Common myeloid progenitor, CD34-positive (primary cell): ENCODE measurements around the gene FBXW10. TPM values are rescaled to one million over a fixed set of nuclear protein-coding genes. Genes with fewer than 3 reads are reported as not detected.
"Not testable (repeated sequence)": the region's sequence is repeated elsewhere in the genome, so short reads cannot be mapped to it uniquely, and the experiment has no call there.

Experiments used
- CTCF ChIA-PET: fragments of 350-600 bp; sonication (Branson Sonifier 250); formaldehyde crosslinking; loops from one replicate; lab custom pipeline; 2021; ENCODE audit warnings: antibody characterized with exemption; lab: Charles Lee
- POLR2A ChIA-PET: fragments of 350-600 bp; sonication (Branson Sonifier 250); formaldehyde crosslinking; loops from one replicate; lab custom pipeline; 2021; ENCODE audit warnings: antibody characterized with exemption; lab: Charles Lee
- DNase-seq, 3 donors: peaks; one replicate each; pipeline versions ENCODE4 v3.0.0 to v3.0.0-alpha.2; 2013
- H3K27ac ChIP-seq, 2 experiments: 1 replicate in 1 of 2; 2 replicates in 1 of 2; pipeline ENCODE4 v1.7.0; 2013; ENCODE audit warnings: inconsistent platforms in 2 of 2, low read length in 2 of 2, mild to moderate bottlenecking in 2 of 2, low read depth in 1 of 2, moderate library complexity in 1 of 2; ENCODE audit not compliant: severe bottlenecking in 2 of 2, insufficient read depth in 1 of 2, poor library complexity in 1 of 2
- H3K27me3 ChIP-seq, 5 experiments: replicated peaks in 2 of 5; 1 replicate in 3 of 5; 2 replicates in 2 of 5; pipeline versions ENCODE4 v1.6.1 to v1.7.0; 2013; ENCODE audit warnings: low read length in 4 of 5, mild to moderate bottlenecking in 2 of 5, moderate library complexity in 2 of 5, inconsistent platforms in 1 of 5; ENCODE audit not compliant: insufficient read depth in 5 of 5, control insufficient read depth in 4 of 5
- H3K36me3 ChIP-seq, 4 experiments: 1 replicate in 2 of 4; 2 replicates in 2 of 4; pipeline versions ENCODE4 v1.6.1 to v1.7.0; 2013; ENCODE audit warnings: low read length in 3 of 4, control low read depth in 1 of 4, mild to moderate bottlenecking in 1 of 4; ENCODE audit not compliant: control insufficient read depth in 4 of 4, insufficient read depth in 4 of 4
- H3K4me1 ChIP-seq, 4 experiments: 1 replicate in 3 of 4; 2 replicates in 1 of 4; pipeline versions ENCODE4 v1.6.1 to v1.7.1; 2013; ENCODE audit warnings: low read length in 3 of 4, mild to moderate bottlenecking in 3 of 4, control low read depth in 1 of 4, inconsistent platforms in 1 of 4, moderate library complexity in 1 of 4; ENCODE audit not compliant: control insufficient read depth in 4 of 4, insufficient read depth in 4 of 4; ENCODE audit errors: control extremely low read depth in 1 of 4
- H3K4me3 ChIP-seq, 7 experiments: 1 replicate in 4 of 7; 2 replicates in 3 of 7; pipeline versions ENCODE4 v1.5.1 to v1.7.0; 2013; ENCODE audit warnings: mild to moderate bottlenecking in 7 of 7, low read length in 6 of 7, moderate library complexity in 6 of 7, inconsistent platforms in 2 of 7, low read depth in 2 of 7, control low read depth in 1 of 7; ENCODE audit not compliant: insufficient read depth in 4 of 7, control insufficient read depth in 1 of 7; ENCODE audit errors: extremely low read depth in 1 of 7
- H3K9me3 ChIP-seq, 5 experiments: 1 replicate in 4 of 5; 2 replicates in 1 of 5; pipeline versions ENCODE4 v1.6.1 to v1.7.1; 2013; ENCODE audit warnings: low read length in 4 of 5, mild to moderate bottlenecking in 2 of 5, inconsistent platforms in 1 of 5, low read depth in 1 of 5, moderate library complexity in 1 of 5; ENCODE audit not compliant: control insufficient read depth in 4 of 5, insufficient read depth in 2 of 5; ENCODE audit errors: control extremely low read depth in 1 of 5
- WGBS: methylation state at CpG from one replicate; pipeline ENCODE4 v1.1.5; 2013; ENCODE audit not compliant: insufficient coverage; 5-methylcytosine and 5-hydroxymethylcytosine counted together
- polyA plus RNA-seq: library from polyadenylated mRNA; unstranded; fragments of 120-200 nt; gene quantifications from one replicate; pipeline ENCODE4 v1.2.1, GENCODE V29; 2013

FBXW10 gene, protein sequence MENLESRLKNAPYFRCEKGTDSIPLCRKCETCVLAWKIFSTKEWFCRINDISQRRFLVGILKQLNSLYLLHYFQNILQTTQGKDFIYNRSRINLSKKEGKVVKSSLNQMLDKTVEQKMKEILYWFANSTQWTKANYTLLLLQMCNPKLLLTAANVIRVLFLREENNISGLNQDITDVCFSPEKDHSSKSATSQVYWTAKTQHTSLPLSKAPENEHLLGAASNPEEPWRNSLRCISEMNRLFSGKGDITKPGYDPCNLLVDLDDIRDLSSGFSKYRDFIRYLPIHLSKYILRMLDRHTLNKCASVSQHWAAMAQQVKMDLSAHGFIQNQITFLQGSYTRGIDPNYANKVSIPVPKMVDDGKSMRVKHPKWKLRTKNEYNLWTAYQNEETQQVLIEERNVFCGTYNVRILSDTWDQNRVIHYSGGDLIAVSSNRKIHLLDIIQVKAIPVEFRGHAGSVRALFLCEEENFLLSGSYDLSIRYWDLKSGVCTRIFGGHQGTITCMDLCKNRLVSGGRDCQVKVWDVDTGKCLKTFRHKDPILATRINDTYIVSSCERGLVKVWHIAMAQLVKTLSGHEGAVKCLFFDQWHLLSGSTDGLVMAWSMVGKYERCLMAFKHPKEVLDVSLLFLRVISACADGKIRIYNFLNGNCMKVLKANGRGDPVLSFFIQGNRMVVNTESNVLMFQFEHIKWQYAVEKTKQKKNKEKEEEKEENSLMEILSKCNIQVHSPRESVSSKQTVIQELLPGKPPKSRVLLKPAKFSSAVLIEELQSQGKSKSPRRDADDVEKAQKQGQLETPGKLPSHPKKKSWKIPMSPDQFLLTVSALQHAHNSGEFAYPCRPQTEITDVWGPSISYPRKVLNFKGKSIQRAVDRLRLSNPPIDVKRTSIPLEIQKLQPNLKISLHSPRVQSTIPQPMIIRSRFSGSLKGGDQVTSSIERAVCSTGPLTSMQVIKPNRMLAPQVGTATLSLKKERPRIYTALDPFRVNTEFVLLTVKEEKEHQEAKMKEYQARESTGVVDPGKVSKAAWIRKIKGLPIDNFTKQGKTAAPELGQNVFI
- polyA plus RNA-seq = 0.04 TPM

DNA sequence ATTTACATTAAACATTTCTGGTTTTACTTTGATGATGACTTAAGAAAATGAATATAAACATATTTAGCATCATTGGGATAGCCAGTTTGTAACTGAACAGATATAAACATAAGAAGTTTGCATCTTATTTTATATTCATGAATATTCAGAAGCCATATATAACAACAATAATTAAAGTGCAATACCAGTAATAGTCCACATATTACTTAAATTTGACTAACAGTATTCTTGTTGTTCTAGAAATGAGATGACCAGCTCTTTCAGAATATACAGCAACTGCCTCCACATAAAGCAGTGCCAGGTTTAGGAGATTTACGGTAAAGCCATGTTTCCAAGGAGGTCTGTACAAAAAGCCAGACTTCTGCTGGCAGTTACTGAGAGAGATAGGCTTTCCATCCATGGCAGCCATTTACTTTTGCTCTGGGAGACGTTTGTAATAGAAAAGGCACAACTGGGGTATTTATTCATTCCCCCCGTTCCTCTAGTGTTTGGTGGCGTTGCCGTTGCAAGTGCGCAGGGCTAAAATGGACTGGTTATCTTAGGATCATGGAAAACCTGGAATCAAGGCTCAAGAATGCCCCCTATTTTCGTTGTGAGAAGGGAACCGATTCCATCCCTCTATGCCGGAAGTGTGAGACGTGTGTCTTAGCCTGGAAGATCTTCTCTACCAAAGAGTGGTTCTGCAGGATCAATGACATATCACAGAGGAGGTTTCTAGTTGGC, at the start of gene FBXW10:
FBXW10 (plus strand) TSS at position 356 of the 723 bp plus-strand sequence; CDS start at position 547, 191 bp downstream.
- DNase-seq, CTCF ChIA-PET, H3K36me3 ChIP-seq, H3K4me3 ChIP-seq, H3K27me3 ChIP-seq, H3K27ac ChIP-seq, POLR2A ChIA-PET, H3K9me3 ChIP-seq, H3K4me1 ChIP-seq: not testable (repeated sequence)
- WGBS = no CpG with 5 or more reads among the region's 10 CpGs

DNA sequence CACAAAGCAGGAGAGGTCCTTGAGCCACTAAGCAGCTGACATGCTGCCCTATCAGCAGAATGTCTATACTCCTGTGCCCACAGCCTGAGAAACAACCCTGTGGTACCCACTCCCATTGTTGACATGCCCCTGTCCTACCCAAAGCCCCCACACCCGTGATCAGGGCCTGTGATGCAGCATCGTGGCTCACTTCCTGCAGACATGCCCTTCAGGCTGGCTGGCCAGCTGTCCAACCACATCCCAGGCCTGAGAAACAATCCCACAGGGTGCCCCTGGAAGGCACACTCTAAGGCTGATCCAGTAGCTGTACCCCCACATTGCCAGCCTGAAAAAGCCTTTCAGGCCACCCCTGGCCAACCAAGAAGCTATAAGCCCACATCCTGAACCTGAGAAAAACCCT, 48.7 kb upstream of the FBXW10 start:
- H3K27ac ChIP-seq, H3K36me3 ChIP-seq, H3K9me3 ChIP-seq, POLR2A ChIA-PET, CTCF ChIA-PET, H3K4me3 ChIP-seq, DNase-seq, H3K27me3 ChIP-seq: not testable (repeated sequence)
- no CpG with 5 or more reads among the region's 2 CpGs for WGBS
- peaks cover 0 to 11% (median 6%) of the 10 kb centered on the region in 4 experiments for H3K4me1 ChIP-seq

DNA sequence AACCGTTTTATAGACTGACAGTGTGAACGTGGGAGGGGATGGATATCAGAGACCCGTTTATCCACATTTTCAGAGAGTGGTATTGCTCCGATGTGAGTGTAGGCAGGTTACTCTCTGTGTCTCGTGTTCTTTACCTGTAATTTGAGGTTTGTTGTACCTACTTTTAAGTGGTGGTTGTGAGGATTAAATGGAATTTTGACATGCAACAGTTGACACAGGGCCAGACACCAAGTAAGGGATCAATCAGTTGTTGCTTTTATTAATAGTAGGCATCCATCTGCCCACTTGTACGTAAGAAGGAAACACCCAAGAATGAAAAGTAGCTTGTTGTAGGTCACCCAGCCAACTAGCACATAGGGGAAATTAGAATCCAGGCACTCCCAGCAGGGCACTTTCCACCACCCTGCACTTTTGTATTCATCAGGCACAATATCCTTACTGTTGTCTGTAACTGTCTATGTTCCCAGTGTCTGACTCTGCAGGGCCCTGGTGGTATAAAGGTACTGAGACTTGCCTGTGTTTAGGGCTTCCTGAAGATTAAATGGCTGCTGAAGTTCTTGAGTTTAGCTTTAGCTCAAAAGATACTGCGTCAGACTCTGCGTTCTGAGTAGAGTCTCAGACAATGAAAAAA, 45.3 kb upstream of the FBXW10 start:
- peak overlapping the region; percentile 62 to 86 (median 71) for H3K4me3 ChIP-seq
- peaks cover 0 to 11% (median 6%) of the 10 kb centered on the region in 4 experiments for H3K4me1 ChIP-seq
- H3K36me3 ChIP-seq, H3K27me3 ChIP-seq, POLR2A ChIA-PET, CTCF ChIA-PET, H3K9me3 ChIP-seq, H3K27ac ChIP-seq, DNase-seq: not testable (repeated sequence)
- WGBS = 46% methylated on average over 5 of the region's 8 CpGs

DNA sequence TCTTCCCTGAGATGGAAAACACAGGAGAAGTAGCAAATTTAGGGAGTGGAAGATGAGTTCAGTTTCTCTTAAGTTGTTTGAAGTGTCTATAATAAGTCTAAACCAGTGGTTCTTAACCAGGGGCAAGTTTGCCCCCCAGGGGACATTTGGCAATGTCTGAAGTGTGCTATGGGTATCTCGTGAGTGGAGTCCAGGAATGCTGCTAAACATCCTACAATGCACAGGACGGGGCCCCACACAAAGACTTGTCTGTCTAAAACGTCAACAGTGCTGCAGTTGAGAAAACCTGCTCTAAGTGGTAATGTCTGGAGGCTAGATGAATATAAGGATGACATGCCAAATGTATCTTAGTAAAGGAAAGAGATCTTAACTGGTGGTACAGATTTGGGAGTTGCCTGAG, 37.9 kb upstream of the FBXW10 start:
- H3K4me3 ChIP-seq, H3K9me3 ChIP-seq, H3K27me3 ChIP-seq, H3K36me3 ChIP-seq, H3K4me1 ChIP-seq, H3K27ac ChIP-seq, DNase-seq, CTCF ChIA-PET, POLR2A ChIA-PET: not testable (repeated sequence)
- WGBS = 100% methylated on average over 3 of the region's 3 CpGs

DNA sequence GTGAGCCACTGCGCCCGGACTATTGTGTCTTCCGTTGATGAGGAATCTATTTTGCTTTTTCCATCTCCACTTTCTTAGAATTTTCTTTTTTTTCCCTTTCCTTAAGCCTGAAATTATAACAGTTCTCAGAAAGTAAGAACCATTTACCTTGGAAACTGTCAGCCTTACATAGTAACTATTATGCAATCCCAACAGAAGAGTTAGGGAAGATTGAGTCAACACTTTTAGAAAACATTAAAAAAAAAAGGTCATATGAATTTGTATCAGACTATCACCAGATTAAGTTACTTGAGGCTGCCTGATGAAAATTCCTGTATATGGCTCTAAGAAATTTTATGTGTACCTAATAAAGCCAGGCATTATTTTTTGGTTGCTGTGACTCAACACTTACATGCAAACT, 35.6 kb upstream of the FBXW10 start:
- WGBS = 100% methylated on average over 3 of the region's 3 CpGs
- CTCF ChIA-PET, DNase-seq, H3K4me3 ChIP-seq, POLR2A ChIA-PET, H3K27me3 ChIP-seq, H3K4me1 ChIP-seq, H3K27ac ChIP-seq, H3K9me3 ChIP-seq, H3K36me3 ChIP-seq: not testable (repeated sequence)

DNA sequence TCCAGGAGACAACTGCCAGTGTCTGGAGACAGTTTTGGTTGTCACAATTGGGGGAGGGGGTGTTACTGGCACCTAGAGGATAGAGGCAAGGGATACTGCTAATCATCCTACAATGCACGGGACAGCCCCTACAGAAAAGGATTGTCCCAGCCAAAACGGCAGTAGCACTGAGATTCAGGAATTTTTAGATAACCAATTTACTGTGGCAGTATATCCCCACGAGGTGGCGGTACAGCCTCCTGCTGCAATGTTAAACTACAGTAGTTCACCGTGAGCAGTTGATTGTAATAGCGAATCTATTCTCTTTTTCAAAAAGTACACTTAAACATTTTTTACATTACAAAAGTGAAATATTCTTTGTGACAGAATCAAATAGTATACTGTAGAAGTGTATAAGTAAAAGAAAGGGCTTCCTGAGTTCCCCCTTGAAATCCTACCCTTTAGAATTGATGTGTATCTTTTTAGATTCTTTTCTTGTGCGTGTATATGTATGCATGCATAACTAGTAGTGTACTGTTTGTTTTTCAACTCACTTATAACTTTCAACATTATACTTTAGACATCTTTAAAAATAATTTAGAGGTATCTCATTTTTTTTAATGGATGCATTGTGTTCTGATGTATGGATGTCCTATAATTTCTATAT, 31.4 kb upstream of the FBXW10 start:
- H3K36me3 ChIP-seq, H3K4me1 ChIP-seq, H3K9me3 ChIP-seq, H3K4me3 ChIP-seq, POLR2A ChIA-PET, H3K27ac ChIP-seq, CTCF ChIA-PET, H3K27me3 ChIP-seq: not testable (repeated sequence)
- DNase-seq = peak; percentile 56 to 77 (median 71)
- 0% methylated on average over 2 of the region's 7 CpGs for WGBS
